B cell (primary cell): Measurements from ENCODE around the gene SPTBN1.

Experiments used
- EZH2 ChIP-seq: IDR thresholded peaks from 2 replicates; pipeline ENCODE4 v1.6.1; 2012; ENCODE audit warnings: borderline replicate concordance, low read depth, mild to moderate bottlenecking, moderate library complexity, low read length; ENCODE audit not compliant: insufficient read depth, poor library complexity, severe bottlenecking
- TF ChIP-seq, protein P1 (sequence below): fragments of 200-600 bp; IDR thresholded peaks from one replicate; pipeline ENCODE4 v1.8.0; 2022; ENCODE audit warnings: antibody characterized with exemption, mild to moderate bottlenecking

- TF ChIP-seq, protein P1, sequence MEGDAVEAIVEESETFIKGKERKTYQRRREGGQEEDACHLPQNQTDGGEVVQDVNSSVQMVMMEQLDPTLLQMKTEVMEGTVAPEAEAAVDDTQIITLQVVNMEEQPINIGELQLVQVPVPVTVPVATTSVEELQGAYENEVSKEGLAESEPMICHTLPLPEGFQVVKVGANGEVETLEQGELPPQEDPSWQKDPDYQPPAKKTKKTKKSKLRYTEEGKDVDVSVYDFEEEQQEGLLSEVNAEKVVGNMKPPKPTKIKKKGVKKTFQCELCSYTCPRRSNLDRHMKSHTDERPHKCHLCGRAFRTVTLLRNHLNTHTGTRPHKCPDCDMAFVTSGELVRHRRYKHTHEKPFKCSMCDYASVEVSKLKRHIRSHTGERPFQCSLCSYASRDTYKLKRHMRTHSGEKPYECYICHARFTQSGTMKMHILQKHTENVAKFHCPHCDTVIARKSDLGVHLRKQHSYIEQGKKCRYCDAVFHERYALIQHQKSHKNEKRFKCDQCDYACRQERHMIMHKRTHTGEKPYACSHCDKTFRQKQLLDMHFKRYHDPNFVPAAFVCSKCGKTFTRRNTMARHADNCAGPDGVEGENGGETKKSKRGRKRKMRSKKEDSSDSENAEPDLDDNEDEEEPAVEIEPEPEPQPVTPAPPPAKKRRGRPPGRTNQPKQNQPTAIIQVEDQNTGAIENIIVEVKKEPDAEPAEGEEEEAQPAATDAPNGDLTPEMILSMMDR: no peak
- no peak for TF ChIP-seq EZH2
Observed at GRCh38 chr2:54687595-54688152, 231.5 kb downstream of the SPTBN1 start.
